Right lobe of liver (tissue), 6 donors: Measurements from ENCODE around the gene FAM168A. TPM values are rescaled to one million over a fixed set of nuclear protein-coding genes. Genes with fewer than 3 reads are reported as not detected.

Source experiments
- ATAC-seq, 4 donors: fragments of 200-7000 bp; cut with Tn5 transposase; one replicate each; pipeline ENCODE4 v1.9.1; 2020; ENCODE audit warnings: mild to moderate bottlenecking in 4 of 4, moderate library complexity in 4 of 4
- DNase-seq, 3 donors: peaks; one replicate each; pipeline ENCODE4 v3.0.0-alpha.2; 2020
- H3K27ac ChIP-seq, 3 donors: fragments of 200-600 bp; one replicate each; pipeline ENCODE4 v1.8.0; 2022
- H3K27me3 ChIP-seq, 2 donors: fragments of 200-600 bp; one replicate each; pipeline ENCODE4 v1.8.0; 2022
- H3K36me3 ChIP-seq, 4 donors: fragments of 200-600 bp; sonication (generic) in 1 of 4; one replicate each; pipeline versions ENCODE4 v1.5.1 to v1.8.0; 2017 to 2022; ENCODE audit warnings: control low read depth in 1 of 4
- H3K4me1 ChIP-seq, 4 donors: fragments of 200-600 bp; sonication (generic) in 1 of 4; one replicate each; pipeline versions ENCODE4 v1.5.1 to v1.8.0; 2017 to 2022; ENCODE audit warnings: control low read depth in 1 of 4
- H3K4me3 ChIP-seq, 3 donors: fragments of 200-600 bp; one replicate each; pipeline ENCODE4 v1.8.0; 2022
- H3K9me3 ChIP-seq, 4 donors: fragments of 200-600 bp; sonication (generic) in 1 of 4; one replicate each; pipeline versions ENCODE4 v1.5.1 to v1.8.0; 2017 to 2022; ENCODE audit warnings: control low read depth in 1 of 4
- CTCF ChIP-seq, 4 donors: fragments of 200-600 bp in 3 of 4; fragments of 450-650 bp in 1 of 4; IDR thresholded peaks; one replicate each; pipeline versions ENCODE4 v1.5.1 to v1.8.0; 2016 to 2022; ENCODE audit warnings: antibody characterized with exemption in 4 of 4, mild to moderate bottlenecking in 2 of 4
- POLR2A ChIP-seq: fragments of 450-650 bp; IDR thresholded peaks from one replicate; pipeline ENCODE4 v1.6.1; 2017; ENCODE audit warnings: antibody characterized with exemption, mild to moderate bottlenecking
- WGBS: methylation state at CpG from one replicate; pipeline ENCODE4 v1.1.6; 2018; ENCODE audit warnings: low coverage, low lambda C conversion rate; ENCODE audit not compliant: insufficient coverage; ENCODE audit errors: missing lambda C conversion rate; 5-methylcytosine and 5-hydroxymethylcytosine counted together
- intact Hi-C, 2 donors: fragments of 100-400 bp; cut with DNase I; formaldehyde crosslinking; loops; one replicate each; pipeline versions ENCODE4 v1.11.2 to v1.14.1; 2022
- total RNA-seq, 6 experiments: library from RNA; depleted of rRNA in 2 of 6; stranded (reverse); fragments of >200 nt in 2 of 6; fragmentation: NEBNext Ultra II Directional in 3 of 6; extraction: Animal tissue kit (Norgen Biotek cat#: 25700) in 3 of 6; gene quantifications; one replicate each; pipeline versions ENCODE4 v1.1.0 to v1.2.4, GENCODE V29; 2016 to 2023
- donor health status: DM: no; HTN: yes; CAD: no.
- donor health status: DM: no; HTN: no; CAD: no.
- donor health status: DM: no; HTN: no; CAD: no.
- donor health status: DM: no; HTN: yes; CAD: no.
- donor health status: DM: no; HTN: yes; CAD: no.

The FAM168A gene
- total RNA-seq, 6 experiments from 2014 or later: 13.0 to 21.5 (median 15.9) TPM

GRCh38 chr11:73592640-73593039 lies 5.3 kb downstream of the FAM168A start:
- peaks cover 0 to 5% (median 2%) of the 10 kb centered on the region in 4 donors for H3K4me1 ChIP-seq
- intact Hi-C loops: no loop called here
- no peak overlapping the region for H3K27ac ChIP-seq
- H3K4me3 ChIP-seq: no peak overlapping the region
- no peaks in the 10 kb centered on the region for H3K27me3 ChIP-seq
- H3K9me3 ChIP-seq: no peaks in the 10 kb centered on the region
- no peaks in the 10 kb centered on the region for H3K36me3 ChIP-seq
- DNase-seq: no peak
- WGBS: 94% methylated on average over 2 of the region's 3 CpGs
- ATAC-seq: no peak
- TF ChIP-seq POLR2A (no peak), CTCF (IDR thresholded peaks at IDR 0.05) (no peak)

- H3K9me3 ChIP-seq: no peaks in the 10 kb centered on the region
- no peak overlapping the region for H3K4me3 ChIP-seq
- intact Hi-C loops: no loop called here
- WGBS: 74% methylated on average over 4 of the region's 4 CpGs
- TF ChIP-seq CTCF (IDR thresholded peaks at IDR 0.05) (no peak), POLR2A (no peak)
- ATAC-seq (no peak), DNase-seq (no peak)
- H3K27ac ChIP-seq: no peak overlapping the region
- no peaks in the 10 kb centered on the region for H3K27me3 ChIP-seq
- peaks cover 0 to 5% (median 2%) of the 10 kb centered on the region in 4 donors for H3K4me1 ChIP-seq
- H3K36me3 ChIP-seq: no peaks in the 10 kb centered on the region
Measured at GRCh38 chr11:73591743-73592142, 6.2 kb downstream of the FAM168A start.

- 86% methylated on average over 7 of the region's 7 CpGs for WGBS
Measured at GRCh38 chr11:73590991-73591390, 6.9 kb downstream of the FAM168A start.

GRCh38 chr11:73586791-73587190 lies 11.1 kb downstream of the FAM168A start:
- TF ChIP-seq CTCF (IDR thresholded peaks at IDR 0.05) (no peak), POLR2A (no peak)
- no peaks in the 10 kb centered on the region for H3K27me3 ChIP-seq
- intact Hi-C loops: no loop called here
- ATAC-seq (no peak), DNase-seq (no peak)
- no peak overlapping the region for H3K4me3 ChIP-seq
- no peaks in the 10 kb centered on the region for H3K36me3 ChIP-seq
- H3K27ac ChIP-seq: no peak overlapping the region
- 100% methylated on average over 1 of the region's 1 CpG for WGBS
- no peaks in the 10 kb centered on the region for H3K9me3 ChIP-seq
- H3K4me1 ChIP-seq: no peaks in the 10 kb centered on the region

More at GRCh38 chr11:73590991-73591390, 6.9 kb downstream of the FAM168A start:
- DNase-seq: no peak
- Histone ChIP-seq H3K4me3 (no peak overlapping the region), H3K27me3 (no peaks in the 10 kb centered on the region), H3K36me3 (no peaks in the 10 kb centered on the region), H3K4me1 (peaks cover 0 to 5% (median 0%) of the 10 kb centered on the region in 4 donors), H3K27ac (no peak overlapping the region), H3K9me3 (no peaks in the 10 kb centered on the region)
- intact Hi-C loops: no loop called here
- no peak for ATAC-seq
- no peak for TF ChIP-seq CTCF (IDR thresholded peaks at IDR 0.05)
- TF ChIP-seq POLR2A: no peak
